Mesodermal cell (in vitro differentiated cells): Measurements from ENCODE around the gene SLC35B1.

Experiments
- H3K27ac ChIP-seq: 2 replicates; pipeline ENCODE4 v1.7.0; 2013; ENCODE audit warnings: mild to moderate bottlenecking, low read depth, low read length, moderate library complexity; ENCODE audit not compliant: severe bottlenecking
- H3K36me3 ChIP-seq: 2 replicates; pipeline ENCODE4 v1.7.1; 2013; ENCODE audit warnings: mild to moderate bottlenecking, low read length, moderate library complexity; ENCODE audit not compliant: control insufficient read depth, insufficient read depth
- H3K4me1 ChIP-seq: one replicate; pipeline ENCODE4 v1.7.1; 2013; ENCODE audit warnings: mild to moderate bottlenecking, low read length; ENCODE audit not compliant: insufficient read depth, control insufficient read depth, poor library complexity, severe bottlenecking
- H3K4me3 ChIP-seq: 2 replicates; pipeline ENCODE4 v1.7.0; 2013; ENCODE audit warnings: low read length, control low read depth, mild to moderate bottlenecking; ENCODE audit not compliant: insufficient read depth, poor library complexity, severe bottlenecking; ENCODE audit errors: extremely low read depth
- H3K9me3 ChIP-seq: 2 replicates; pipeline ENCODE4 v1.7.1; 2013; ENCODE audit warnings: mild to moderate bottlenecking, low read length, moderate library complexity; ENCODE audit not compliant: control insufficient read depth
- WGBS, 2 experiments: methylation state at CpG; one replicate each; pipeline ENCODE4 v1.1.5; 2013; ENCODE audit warnings: missing lambda C conversion rate in 2 of 2; ENCODE audit not compliant: insufficient coverage in 2 of 2; 5-methylcytosine and 5-hydroxymethylcytosine counted together

SLC35B1 gene

GRCh38 chr17:49664706-49665211 lies 43.0 kb downstream of the SLC35B1 start:
- Histone ChIP-seq H3K36me3 (peaks cover 38% of the 10 kb centered on the region), H3K4me1 (no peaks in the 10 kb centered on the region), H3K27ac (no peak overlapping the region), H3K9me3 (no peaks in the 10 kb centered on the region), H3K4me3 (no peak overlapping the region)
- WGBS, 2 experiments = 95 to 96% methylated on average over 2 to 3 of the region's 3 CpGs

- Histone ChIP-seq H3K4me3 (no peak overlapping the region), H3K36me3 (peaks cover 40% of the 10 kb centered on the region), H3K9me3 (no peaks in the 10 kb centered on the region), H3K27ac (no peak overlapping the region), H3K4me1 (no peaks in the 10 kb centered on the region)
- 88 to 98% methylated on average over 2 to 3 of the region's 3 CpGs for WGBS, 2 experiments
Measured at GRCh38 chr17:49659661-49660382, 47.9 kb downstream of the SLC35B1 start.

- Histone ChIP-seq H3K27ac (no peak overlapping the region), H3K4me3 (no peak overlapping the region), H3K9me3 (no peaks in the 10 kb centered on the region), H3K4me1 (no peaks in the 10 kb centered on the region), H3K36me3 (peaks cover 16% of the 10 kb centered on the region)
- 100% methylated on average over 1 of the region's 1 CpG for WGBS, 2 experiments
Measured at GRCh38 chr17:49656247-49656646, 51.5 kb downstream of the SLC35B1 start.
